H9 (cell line): ENCODE measurements around the gene DMRT1. TPM values are rescaled to one million over a fixed set of nuclear protein-coding genes. Genes with fewer than 3 reads are reported as not detected.

Experiments used
- DNase-seq: peaks from one replicate; pipeline ENCODE4 v3.0.0-alpha.2; 2017
- H2AFZ ChIP-seq: one replicate; pipeline ENCODE4 v1.6.1; 2013; ENCODE audit warnings: mild to moderate bottlenecking, low read length, control low read depth, moderate library complexity
- H2AK5ac ChIP-seq: 2 replicates; pipeline ENCODE4 v1.6.1; 2013; ENCODE audit warnings: low read length, control low read depth, mixed read lengths; ENCODE audit not compliant: insufficient read length
- H2BK120ac ChIP-seq: one replicate; pipeline ENCODE4 v1.6.1; 2013; ENCODE audit warnings: low read depth, mild to moderate bottlenecking, low read length, control low read depth, inconsistent platforms; ENCODE audit not compliant: poor library complexity, severe bottlenecking
- H2BK12ac ChIP-seq: 2 replicates; pipeline ENCODE4 v1.6.1; 2013; ENCODE audit warnings: low read length, control low read depth, mixed read lengths, low read depth; ENCODE audit not compliant: insufficient read length
- H2BK15ac ChIP-seq: 2 replicates; pipeline ENCODE4 v1.6.1; 2013; ENCODE audit warnings: low read depth, low read length, control low read depth
- H2BK20ac ChIP-seq: one replicate; pipeline ENCODE4 v1.6.1; 2013; ENCODE audit warnings: low read depth, mild to moderate bottlenecking, low read length, control low read depth, inconsistent platforms; ENCODE audit not compliant: poor library complexity, severe bottlenecking
- H2BK5ac ChIP-seq: 2 replicates; pipeline ENCODE4 v1.6.1; 2013; ENCODE audit warnings: low read length, control low read depth, mixed read lengths; ENCODE audit not compliant: insufficient read length
- H3K14ac ChIP-seq: 2 replicates; pipeline ENCODE4 v1.6.1; 2013; ENCODE audit warnings: low read length, control low read depth; ENCODE audit not compliant: insufficient read depth
- H3K18ac ChIP-seq: 2 replicates; pipeline ENCODE4 v1.6.1; 2013; ENCODE audit warnings: low read depth, mild to moderate bottlenecking, mixed read lengths, low read length, control low read depth; ENCODE audit not compliant: insufficient read length
- H3K23ac ChIP-seq: 2 replicates; pipeline ENCODE4 v1.6.1; 2013; ENCODE audit warnings: low read length, control low read depth, mixed read lengths, low read depth; ENCODE audit not compliant: insufficient read length
- H3K23me2 ChIP-seq: 2 replicates; pipeline ENCODE4 v1.6.1; 2013; ENCODE audit warnings: low read depth, mild to moderate bottlenecking, mixed read lengths, low read length, control low read depth; ENCODE audit not compliant: insufficient read length, poor library complexity, severe bottlenecking
- H3K27ac ChIP-seq: 2 replicates; pipeline ENCODE4 v1.5.1; 2013; ENCODE audit warnings: low read length, control low read depth, mixed read lengths, low read depth; ENCODE audit not compliant: insufficient read length
- H3K27me3 ChIP-seq: 2 replicates; pipeline ENCODE4 v1.6.1; 2013; ENCODE audit warnings: low read length, control low read depth, inconsistent platforms; ENCODE audit not compliant: insufficient read depth
- H3K4ac ChIP-seq: 2 replicates; pipeline ENCODE4 v1.6.1; 2013; ENCODE audit warnings: low read depth, mild to moderate bottlenecking, control low read depth, inconsistent platforms, low read length, moderate library complexity
- H3K4me1 ChIP-seq: 2 replicates; pipeline ENCODE4 v1.6.1; 2013; ENCODE audit warnings: low read length, control low read depth, inconsistent platforms; ENCODE audit not compliant: insufficient read depth
- H3K4me2 ChIP-seq: 2 replicates; pipeline ENCODE4 v1.6.1; 2013; ENCODE audit warnings: low read length, control low read depth, mixed read lengths; ENCODE audit not compliant: insufficient read length, insufficient read depth
- H3K56ac ChIP-seq: 2 replicates; pipeline ENCODE4 v1.6.1; 2013; ENCODE audit warnings: low read depth, mild to moderate bottlenecking, mixed read lengths, low read length, control low read depth; ENCODE audit not compliant: insufficient read length
- H3K79me1 ChIP-seq: 2 replicates; pipeline ENCODE4 v1.6.1; 2013; ENCODE audit warnings: low read depth, mild to moderate bottlenecking, moderate library complexity, low read length, control low read depth, inconsistent platforms; ENCODE audit not compliant: insufficient read depth, poor library complexity, severe bottlenecking
- H3K79me2 ChIP-seq: 2 replicates; pipeline ENCODE4 v1.6.1; 2013; ENCODE audit warnings: low read length, control low read depth, inconsistent platforms; ENCODE audit not compliant: insufficient read depth
- H3K9ac ChIP-seq: 2 replicates; pipeline ENCODE4 v1.6.1; 2013; ENCODE audit warnings: low read length, control low read depth, mixed read lengths; ENCODE audit not compliant: insufficient read length; ENCODE audit errors: extremely low read depth
- H3K9me3 ChIP-seq: one replicate; pipeline ENCODE4 v1.6.1; 2013; ENCODE audit warnings: low read depth, low read length, inconsistent platforms; ENCODE audit not compliant: control insufficient read depth
- H3T11ph ChIP-seq: one replicate; pipeline ENCODE4 v1.6.1; 2013; ENCODE audit warnings: mild to moderate bottlenecking, low read length, control low read depth, inconsistent platforms
- H4K20me1 ChIP-seq: one replicate; pipeline ENCODE4 v1.6.1; 2013; ENCODE audit not compliant: control insufficient read depth, insufficient read length, insufficient read depth
- H4K5ac ChIP-seq: 2 replicates; pipeline ENCODE4 v1.6.1; 2013; ENCODE audit warnings: low read depth, mild to moderate bottlenecking, mixed read lengths, low read length, control low read depth; ENCODE audit not compliant: insufficient read length
- H4K8ac ChIP-seq: replicated peaks from 2 replicates; pipeline ENCODE4 v1.6.1; 2013; ENCODE audit warnings: low read length, control low read depth, mixed read lengths, low read depth; ENCODE audit not compliant: insufficient read length
- H4K91ac ChIP-seq: 2 replicates; pipeline ENCODE4 v1.6.1; 2013; ENCODE audit warnings: low read depth, mild to moderate bottlenecking, moderate library complexity, mixed read lengths, low read length, control low read depth; ENCODE audit not compliant: insufficient read length
- H3K27ac Mint-ChIP-seq, 3 experiments: 2 replicates in 2 of 3; 3 replicates in 1 of 3; pipeline ENCODE4 v1.8.0; 2020 to 2021; ENCODE audit warnings: mixed read lengths in 3 of 3, mild to moderate bottlenecking in 1 of 3, moderate library complexity in 1 of 3
- H3K27me3 Mint-ChIP-seq: 2 replicates; pipeline ENCODE4 v1.8.0; 2021; ENCODE audit warnings: low read depth, mild to moderate bottlenecking, moderate library complexity, mixed read lengths
- H3K36me3 Mint-ChIP-seq, 3 experiments: 2 replicates in 2 of 3; 3 replicates in 1 of 3; pipeline ENCODE4 v1.8.0; 2020 to 2021; ENCODE audit warnings: low read depth in 3 of 3, mixed read lengths in 3 of 3; ENCODE audit not compliant: insufficient read depth in 1 of 3
- H3K4me1 Mint-ChIP-seq, 2 experiments: 2 replicates each; pipeline ENCODE4 v1.8.0; 2020; ENCODE audit warnings: mixed read lengths in 2 of 2
- H3K4me3 Mint-ChIP-seq, 2 experiments: 2 replicates in 1 of 2; 3 replicates in 1 of 2; pipeline ENCODE4 v1.8.0; 2020 to 2021; ENCODE audit warnings: mild to moderate bottlenecking in 2 of 2, mixed read lengths in 2 of 2, moderate library complexity in 1 of 2
- H3K9me3 Mint-ChIP-seq, 2 experiments: 2 replicates in 1 of 2; 3 replicates in 1 of 2; pipeline ENCODE4 v1.8.0; 2020; ENCODE audit warnings: mild to moderate bottlenecking in 2 of 2, mixed read lengths in 2 of 2, moderate library complexity in 1 of 2
- CTCF ChIP-seq: fragments of 200-600 bp; sonication (generic); conservative IDR thresholded peaks from 3 replicates; pipeline ENCODE4 v1.8.0; 2021; ENCODE audit warnings: antibody characterized with exemption, mild to moderate bottlenecking
- WGBS: extraction: QIAGEN DNeasy Blood & Tissue Kit; methylation state at CpG from one replicate; pipeline ENCODE4 v1.1.7; 2013; ENCODE audit warnings: missing lambda C conversion rate, low lambda C conversion rate, mixed read lengths; ENCODE audit not compliant: insufficient read length; ENCODE audit errors: extremely low coverage; 5-methylcytosine and 5-hydroxymethylcytosine counted together
- total RNA-seq: library from RNA; stranded (reverse); gene quantifications from 2 replicates; pipeline ENCODE4 v1.2.1, GENCODE V29; 2021

DMRT1 gene
- total RNA-seq, 1 experiment from 2014 or later: not detected

DNA sequence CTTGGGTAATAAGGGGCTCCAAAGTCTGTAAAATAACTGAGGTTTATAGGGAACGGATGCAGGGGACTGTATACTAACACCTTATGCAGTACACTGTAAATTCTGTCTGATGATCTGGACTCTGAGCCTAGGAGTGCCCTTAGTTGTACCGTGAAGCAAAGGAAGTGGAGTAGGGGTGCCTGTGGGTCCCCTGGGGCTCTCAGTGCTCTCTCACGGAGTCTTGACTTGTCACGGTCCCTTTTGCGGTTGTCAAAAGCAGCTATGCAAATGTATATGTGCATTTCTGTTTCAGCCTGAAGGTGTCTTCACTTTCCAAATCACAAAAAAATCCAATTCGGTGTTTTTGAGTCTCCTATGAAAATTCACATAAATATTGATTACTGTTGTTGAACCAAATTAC, 17.8 kb downstream of the DMRT1 start:
- H2AFZ ChIP-seq: no peak overlapping the region
- no CpG with 5 or more reads among the region's 6 CpGs for WGBS
- H3K9me3 Mint-ChIP-seq: peaks cover 13 to 17% of the 10 kb centered on the region in 2 experiments
- no peak overlapping the region for H4K91ac ChIP-seq
- no peak overlapping the region for H3K27ac ChIP-seq
- H3K27ac Mint-ChIP-seq: no peak overlapping the region
- no peak overlapping the region for H2AK5ac ChIP-seq
- H3K56ac ChIP-seq: no peak overlapping the region
- H3K4me1 Mint-ChIP-seq: no peaks in the 10 kb centered on the region
- H3K27me3 ChIP-seq: no peaks in the 10 kb centered on the region
- H2BK120ac ChIP-seq: no peak overlapping the region
- peaks cover 6 to 12% (median 7%) of the 10 kb centered on the region in 3 experiments for H3K36me3 Mint-ChIP-seq
- H3T11ph ChIP-seq: no peak overlapping the region
- H3K9me3 ChIP-seq: no peaks in the 10 kb centered on the region
- no peaks in the 10 kb centered on the region for H3K4me1 ChIP-seq
- no peak overlapping the region for H3K4me3 Mint-ChIP-seq
- H2BK12ac ChIP-seq: no peak overlapping the region
- H3K4ac ChIP-seq: no peak overlapping the region
- H3K23me2 ChIP-seq: no peaks in the 10 kb centered on the region
- no peak overlapping the region for H3K14ac ChIP-seq
- no peak overlapping the region for H4K5ac ChIP-seq
- no peak for DNase-seq
- no peak overlapping the region for H3K23ac ChIP-seq
- no peak overlapping the region for H3K4me2 ChIP-seq
- H3K79me2 ChIP-seq: no peaks in the 10 kb centered on the region
- H3K9ac ChIP-seq: no peak overlapping the region
- no peak overlapping the region for H2BK20ac ChIP-seq
- peaks cover 63% of the 10 kb centered on the region for H3K27me3 Mint-ChIP-seq
- H4K20me1 ChIP-seq: no peaks in the 10 kb centered on the region
- no peaks in the 10 kb centered on the region for H3K79me1 ChIP-seq
- TF ChIP-seq CTCF: no peak
- H4K8ac ChIP-seq: no peak overlapping the region
- H2BK15ac ChIP-seq: no peak overlapping the region
- no peak overlapping the region for H3K18ac ChIP-seq
- H2BK5ac ChIP-seq: no peak overlapping the region
